Omental fat pad (tissue), 4 donors: ENCODE data around the gene MINDY1. TPM values are rescaled to one million over a fixed set of nuclear protein-coding genes. Genes with fewer than 3 reads are reported as not detected.

ENCODE experiments used
- ATAC-seq: fragments of 150-250 bp; one replicate; pipeline ENCODE4 v1.9.1; 2016; ENCODE audit warnings: mild to moderate bottlenecking, moderate library complexity; ENCODE audit not compliant: low FRiP score
- DNase-seq: peaks from one replicate; pipeline ENCODE4 v3.0.0-alpha.2; 2019; ENCODE audit warnings: low spot score
- CTCF ChIP-seq, 3 donors: fragments of 450-650 bp; IDR thresholded peaks; one replicate each; pipeline ENCODE4 v1.5.1; 2016 to 2017; ENCODE audit warnings: antibody characterized with exemption in 3 of 3, mild to moderate bottlenecking in 3 of 3, moderate library complexity in 2 of 3
- total RNA-seq, 4 donors: library from RNA; depleted of rRNA; stranded (reverse); fragments of >200 nt; gene quantifications; one replicate each; pipeline ENCODE4 v1.1.0, GENCODE V29; 2016

MINDY1 gene
- total RNA-seq, 4 donors from 2014 or later, result 15.5 to 35.4 (median 33.2) TPM

- ATAC-seq, result no peak
- no peak for TF ChIP-seq CTCF (IDR thresholded peaks at IDR 0.05)
- DNase-seq, result no peak
These were observed 41.1 kb downstream of the MINDY1 start for GRCh38 chr1:150965605-150966004.

- ATAC-seq (no peak), DNase-seq (no peak)
- no peak for TF ChIP-seq CTCF (IDR thresholded peaks at IDR 0.05)
These were observed 42.6 kb downstream of the MINDY1 start for GRCh38 chr1:150964164-150964489.

- no peak for TF ChIP-seq CTCF (IDR thresholded peaks at IDR 0.05)
- DNase-seq (no peak), ATAC-seq (no peak)
These were observed 43.2 kb downstream of the MINDY1 start for GRCh38 chr1:150963321-150964163.

GRCh38 chr1:150961756-150962155 lies 44.9 kb downstream of the MINDY1 start:
- DNase-seq, result no peak
- no peak for ATAC-seq
- no peak for TF ChIP-seq CTCF (IDR thresholded peaks at IDR 0.05)

- TF ChIP-seq CTCF (IDR thresholded peaks at IDR 0.05), result no peak
- DNase-seq (no peak), ATAC-seq (no peak)
These were observed 46.1 kb downstream of the MINDY1 start for GRCh38 chr1:150960646-150961045.

GRCh38 chr1:150957666-150958065 lies 49.0 kb downstream of the MINDY1 start:
- DNase-seq (no peak), ATAC-seq (no peak)
- no peak for TF ChIP-seq CTCF (IDR thresholded peaks at IDR 0.05)

- DNase-seq (no peak), ATAC-seq (no peak)
- TF ChIP-seq CTCF (IDR thresholded peaks at IDR 0.05), result no peak
These were observed 51.4 kb downstream of the MINDY1 start for GRCh38 chr1:150955280-150955679.
